ENCODE data around the gene FAM170B.

Gene FAM170B

DNA sequence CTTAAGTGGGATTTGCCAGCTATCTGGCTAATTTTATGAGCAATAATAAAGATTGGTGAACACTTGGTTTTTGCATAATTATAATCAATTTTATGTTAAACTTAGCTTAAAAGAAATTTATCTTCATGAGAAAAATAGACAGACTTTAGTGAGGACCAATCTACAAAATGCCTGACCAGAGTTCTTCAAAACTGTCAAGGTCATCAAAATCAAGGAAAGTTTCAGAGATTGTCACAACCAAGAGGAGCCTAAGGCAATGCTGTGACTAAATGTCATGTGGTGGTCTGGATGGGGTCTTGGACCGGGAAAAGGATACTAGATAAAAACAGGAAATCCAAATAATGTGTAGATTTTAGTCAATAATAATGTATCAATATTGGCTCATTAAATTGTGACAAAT lies 17.7 kb upstream of the FAM170B start:
- ATAC-seq, result no peak
- DNase-seq, result no peak

DNA sequence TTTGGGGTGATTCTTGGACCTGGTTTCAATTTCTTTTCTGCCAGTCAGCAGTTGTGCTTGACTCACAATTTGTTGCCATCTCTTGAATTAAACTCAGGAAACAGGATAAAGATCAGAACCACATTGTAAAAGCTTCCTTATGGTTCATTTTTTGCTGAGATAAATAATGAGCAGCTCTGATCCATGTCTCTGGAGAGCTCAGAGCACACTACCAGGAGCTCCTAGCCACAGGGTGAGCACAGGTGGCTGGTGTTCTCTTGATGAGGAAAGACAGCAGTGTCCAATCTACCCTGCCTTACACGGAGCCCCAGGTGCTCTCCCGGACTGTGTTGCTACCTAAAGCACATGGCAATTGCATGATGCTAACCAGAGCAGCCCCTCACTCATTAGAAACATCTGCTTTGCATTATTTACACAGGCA lies 17.2 kb upstream of the FAM170B start:
- no peak for DNase-seq
- ATAC-seq, result no peak

DNA sequence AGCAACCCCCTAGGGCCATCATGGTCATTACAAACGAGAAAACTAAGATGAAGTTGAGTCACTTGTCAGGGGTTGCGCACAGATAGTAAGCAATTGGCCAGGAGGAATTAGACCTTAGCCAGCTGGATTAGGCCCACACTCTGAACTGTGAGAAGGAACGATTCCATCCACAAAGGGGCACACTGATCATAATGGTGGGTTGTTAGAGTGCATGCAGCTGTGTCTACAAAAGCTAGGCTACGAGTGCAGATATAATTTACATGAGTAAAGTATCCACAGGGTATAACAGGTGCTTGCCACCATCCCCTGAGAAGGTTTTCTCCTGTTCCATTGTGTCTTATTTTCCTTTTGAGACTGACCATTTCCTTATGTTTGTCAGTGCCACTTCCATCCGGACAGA lies 16.6 kb upstream of the FAM170B start:
- no peak for DNase-seq

GRCh38 chr10:49149881-49150280 lies 16.1 kb upstream of the FAM170B start:
- DNase-seq (no peak), ATAC-seq (no peak)

More for the DNA sequence above, 16.6 kb upstream of the FAM170B start:
- ATAC-seq, result no peak

- ATAC-seq (no peak), DNase-seq (no peak)
Measured at GRCh38 chr10:49144058-49144720, 10.4 kb upstream of the FAM170B start.

DNA sequence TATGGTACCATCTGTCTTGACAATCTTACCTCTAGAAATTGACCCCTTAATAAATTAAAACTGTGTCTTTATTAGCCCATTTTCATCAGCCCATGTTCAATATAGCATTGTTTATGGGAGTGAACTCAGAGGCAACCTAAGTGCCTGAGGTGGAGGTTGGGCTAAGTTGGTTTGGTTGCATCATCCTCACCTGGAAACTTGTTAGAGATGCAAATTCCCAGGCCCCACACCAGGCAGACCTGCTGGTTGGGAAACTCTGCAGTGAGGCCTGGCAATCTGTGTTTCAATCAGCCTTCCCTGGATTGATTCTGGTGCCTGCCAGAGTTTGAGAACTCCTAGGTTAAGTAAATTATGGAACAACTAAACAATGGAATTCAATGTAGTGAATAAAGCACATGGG lies 9.4 kb upstream of the FAM170B start:
- DNase-seq (no peak), ATAC-seq (no peak)

GRCh38 chr10:49141541-49142332 lies 7.9 kb upstream of the FAM170B start:
- DNase-seq (no peak), ATAC-seq (no peak)

DNA sequence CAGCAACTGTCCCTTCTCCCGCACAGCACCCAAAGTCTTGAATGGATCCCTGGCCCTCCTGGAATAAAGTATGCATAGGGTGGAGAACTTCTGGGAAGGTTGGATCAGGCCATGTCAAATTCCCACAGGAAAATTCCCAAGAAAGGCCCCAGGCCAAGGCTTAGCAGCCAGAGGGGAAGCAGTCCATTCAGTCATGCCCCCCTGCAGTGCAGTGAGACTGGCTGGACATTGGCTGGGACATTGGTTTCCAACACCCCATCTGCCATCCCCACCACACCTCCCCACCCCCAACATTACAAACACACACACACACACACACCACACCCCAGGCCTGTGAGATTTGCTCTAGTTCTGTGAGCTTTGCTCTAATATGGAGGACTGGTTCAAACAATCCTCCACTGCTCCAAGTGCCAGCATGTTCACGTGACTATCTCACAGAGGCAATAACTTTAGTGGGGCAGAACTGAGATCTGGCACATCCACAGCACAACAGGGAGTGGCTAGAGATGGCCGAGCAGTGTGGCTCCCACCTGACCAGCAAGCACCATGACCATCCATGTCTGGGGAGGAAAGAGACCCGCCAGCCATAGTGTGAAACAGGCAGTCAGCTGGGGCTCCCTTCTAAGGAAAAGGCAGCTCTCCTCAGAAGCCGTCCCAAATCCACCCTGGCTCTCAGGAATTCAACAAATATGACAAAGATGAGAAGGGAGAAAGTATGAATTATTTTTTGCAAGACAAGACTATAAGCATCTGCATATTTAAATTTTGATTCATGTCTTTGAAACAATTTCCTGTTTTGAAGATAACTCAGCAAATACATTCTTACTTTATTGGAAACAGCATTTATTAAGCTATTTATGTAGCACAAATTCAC lies 6.7 kb upstream of the FAM170B start:
- ATAC-seq (no peak), DNase-seq (no peak)

DNA sequence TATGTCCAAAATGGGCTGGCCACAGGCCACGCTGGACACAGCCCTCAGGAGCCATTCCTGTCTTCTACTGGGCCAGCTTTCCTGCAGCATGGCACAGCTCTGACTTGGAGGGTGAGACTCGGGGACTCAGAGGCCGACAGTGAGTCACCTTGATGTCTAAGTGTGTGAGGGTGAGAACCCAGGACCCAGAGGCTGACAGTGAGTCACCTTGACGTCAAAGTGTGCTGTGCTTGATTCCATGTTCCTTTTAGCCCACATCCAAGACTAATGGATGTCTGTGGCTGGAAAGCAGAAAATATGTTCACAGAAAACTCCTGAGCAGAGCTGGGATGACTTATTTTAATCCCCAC lies 6.0 kb upstream of the FAM170B start:
- no peak for ATAC-seq
- DNase-seq, result no peak

DNA sequence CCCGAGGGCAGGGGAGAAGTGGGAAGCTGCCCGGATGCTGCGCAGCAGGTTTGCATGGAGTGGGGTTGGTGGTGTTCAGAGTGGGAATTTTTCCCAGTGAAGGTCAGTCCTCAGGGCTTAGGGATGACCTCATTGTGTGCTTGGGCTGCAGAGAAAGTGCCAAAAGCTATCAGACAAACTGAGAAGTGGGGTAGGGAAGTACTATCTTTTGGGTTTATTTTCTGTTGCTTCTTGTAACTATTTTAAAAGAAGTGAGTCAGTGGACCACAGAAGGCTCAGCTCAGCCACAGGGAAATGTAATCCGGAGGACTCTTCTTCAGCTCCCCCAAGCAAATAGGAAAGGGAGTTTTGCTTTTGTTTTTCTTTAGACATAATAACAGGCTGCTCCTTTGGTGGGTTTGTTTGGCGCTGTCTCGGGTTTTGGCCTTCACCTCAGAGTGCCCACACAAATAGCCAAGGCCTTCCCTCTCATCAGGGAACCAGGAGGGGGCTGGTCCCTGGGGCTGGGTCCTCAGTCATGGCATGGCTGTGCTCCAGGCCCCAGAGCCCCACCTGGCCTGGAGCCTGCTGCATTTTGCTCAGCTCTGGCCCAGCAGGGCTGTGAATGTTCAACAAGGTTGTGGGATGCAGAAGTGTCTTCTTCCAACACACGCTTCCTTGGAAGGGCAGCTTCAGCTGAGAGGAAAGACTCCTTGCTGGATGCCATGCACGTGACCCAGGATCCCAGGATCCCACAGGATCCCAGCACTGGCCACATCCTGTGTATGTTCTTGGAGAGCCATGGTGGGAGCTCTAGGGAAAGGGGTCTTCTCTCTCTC lies 5.4 kb upstream of the FAM170B start:
- ATAC-seq, result no peak

GRCh38 chr10:49138361-49138891 lies 4.6 kb upstream of the FAM170B start:
- DNase-seq (no peak), ATAC-seq (no peak)

More for the DNA sequence above, 5.4 kb upstream of the FAM170B start:
- DNase-seq, result no peak

DNA sequence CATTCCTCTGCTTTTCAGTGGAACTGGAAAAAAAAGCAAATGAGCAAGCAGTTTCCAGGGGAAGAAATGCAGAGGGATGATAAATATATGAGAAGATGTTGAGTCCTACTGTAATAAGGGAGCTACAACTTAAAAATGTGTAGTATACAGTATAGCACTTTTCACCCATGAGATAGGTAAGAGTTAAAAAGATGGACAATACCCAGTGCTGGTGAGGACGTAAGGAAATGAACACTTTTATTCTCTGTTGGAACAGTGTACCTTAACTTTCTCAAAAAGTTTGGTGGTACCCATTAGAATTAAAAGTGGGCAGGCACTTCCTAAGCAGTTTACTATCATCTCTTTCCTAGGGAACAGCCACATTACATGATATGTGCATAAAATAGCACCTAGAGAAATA lies 2.7 kb upstream of the FAM170B start:
- ATAC-seq, result no peak

GRCh38 chr10:49135575-49136313 lies 1.9 kb upstream of the FAM170B start:
- ATAC-seq (no peak), DNase-seq (no peak)

More for the DNA sequence above, 2.7 kb upstream of the FAM170B start:
- DNase-seq, result no peak

DNA sequence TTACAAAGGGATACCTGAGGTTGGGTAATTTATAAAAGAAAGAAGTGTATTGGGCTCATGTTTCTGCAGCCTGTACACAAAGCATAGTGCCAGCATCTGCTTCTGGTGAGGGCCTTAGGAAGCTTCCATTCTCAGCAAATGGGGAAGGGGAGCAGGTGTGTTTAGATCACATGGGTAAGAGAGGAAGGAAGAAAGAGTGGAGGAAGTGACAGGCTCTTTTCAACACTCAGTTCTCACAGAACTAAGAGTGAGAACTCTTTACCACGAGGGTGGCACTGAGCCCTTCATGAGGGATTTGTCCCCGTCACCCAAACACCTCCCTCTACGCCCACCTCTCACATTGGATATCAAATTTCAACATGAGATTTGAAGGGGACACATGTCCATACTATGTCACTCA lies 506 bp upstream of the FAM170B start:
- DNase-seq (no peak), ATAC-seq (no peak)

GRCh38 chr10:49132362-49132737 lies 1.5 kb downstream of the FAM170B start:
- no peak for ATAC-seq
- no peak for DNase-seq

DNA sequence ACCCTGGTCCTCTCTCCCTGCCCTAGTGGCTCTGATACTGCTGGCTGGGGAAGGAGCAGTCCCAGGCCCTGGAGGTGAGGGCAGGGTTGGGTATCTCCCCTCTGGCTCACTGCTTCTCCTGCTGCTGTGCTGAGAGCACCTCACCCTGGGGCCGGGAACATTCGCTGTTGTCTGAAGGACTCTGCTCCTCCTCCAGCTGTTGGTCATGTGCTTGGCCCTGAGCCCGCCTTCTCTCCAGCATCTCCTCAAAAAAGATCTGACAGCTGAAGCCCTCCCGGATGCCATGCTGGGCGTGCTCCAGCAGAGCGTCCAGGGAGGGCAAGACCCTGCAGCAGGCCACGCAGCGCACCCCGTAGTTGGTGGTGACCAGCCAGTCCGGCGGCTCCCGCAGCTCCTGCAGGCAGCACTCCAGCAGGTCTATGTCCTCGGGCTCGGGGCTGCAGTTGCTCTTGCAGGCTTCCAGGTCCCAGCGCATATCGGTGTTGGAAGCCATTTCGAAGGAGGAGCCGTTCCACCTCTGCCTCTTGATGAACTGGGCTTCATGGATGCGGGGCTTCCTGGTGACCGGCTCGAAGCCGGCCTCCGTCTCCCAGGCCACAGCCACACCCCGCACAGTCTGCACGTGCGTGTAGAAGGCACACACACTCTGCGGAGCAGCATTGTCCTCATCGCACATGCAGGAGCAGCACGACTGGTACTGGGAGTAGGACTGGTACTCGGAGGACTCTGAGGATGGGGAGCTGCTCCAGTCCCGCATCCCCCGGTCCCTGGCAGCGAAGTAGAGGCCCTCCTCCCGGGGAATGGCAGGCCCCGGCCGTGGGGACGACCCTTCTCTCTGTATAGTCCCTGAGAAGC lies 2.1 kb downstream of the FAM170B start:
- no peak for DNase-seq
- ATAC-seq, result no peak

DNA sequence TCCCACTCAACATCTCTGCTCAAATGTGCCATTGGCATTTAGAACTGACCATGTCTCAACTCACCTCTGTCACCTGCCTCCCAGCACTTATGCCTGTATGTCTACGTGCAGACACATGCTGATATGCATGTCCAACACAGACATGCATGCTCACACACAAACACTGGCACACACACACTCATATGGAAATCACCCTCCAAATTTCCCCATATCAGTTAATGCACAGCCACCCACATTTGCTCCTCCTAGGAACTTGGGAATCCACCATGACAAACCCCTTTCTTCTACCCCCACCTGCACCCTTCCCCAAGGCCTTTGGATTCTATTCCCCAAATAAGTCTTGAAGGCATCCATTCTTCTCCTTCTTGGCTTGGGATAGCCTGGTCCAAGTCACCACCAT lies 4.4 kb downstream of the FAM170B start:
- ATAC-seq (no peak), DNase-seq (no peak)

GRCh38 chr10:49128854-49129253 lies 5.0 kb downstream of the FAM170B start:
- ATAC-seq, result no peak

DNA sequence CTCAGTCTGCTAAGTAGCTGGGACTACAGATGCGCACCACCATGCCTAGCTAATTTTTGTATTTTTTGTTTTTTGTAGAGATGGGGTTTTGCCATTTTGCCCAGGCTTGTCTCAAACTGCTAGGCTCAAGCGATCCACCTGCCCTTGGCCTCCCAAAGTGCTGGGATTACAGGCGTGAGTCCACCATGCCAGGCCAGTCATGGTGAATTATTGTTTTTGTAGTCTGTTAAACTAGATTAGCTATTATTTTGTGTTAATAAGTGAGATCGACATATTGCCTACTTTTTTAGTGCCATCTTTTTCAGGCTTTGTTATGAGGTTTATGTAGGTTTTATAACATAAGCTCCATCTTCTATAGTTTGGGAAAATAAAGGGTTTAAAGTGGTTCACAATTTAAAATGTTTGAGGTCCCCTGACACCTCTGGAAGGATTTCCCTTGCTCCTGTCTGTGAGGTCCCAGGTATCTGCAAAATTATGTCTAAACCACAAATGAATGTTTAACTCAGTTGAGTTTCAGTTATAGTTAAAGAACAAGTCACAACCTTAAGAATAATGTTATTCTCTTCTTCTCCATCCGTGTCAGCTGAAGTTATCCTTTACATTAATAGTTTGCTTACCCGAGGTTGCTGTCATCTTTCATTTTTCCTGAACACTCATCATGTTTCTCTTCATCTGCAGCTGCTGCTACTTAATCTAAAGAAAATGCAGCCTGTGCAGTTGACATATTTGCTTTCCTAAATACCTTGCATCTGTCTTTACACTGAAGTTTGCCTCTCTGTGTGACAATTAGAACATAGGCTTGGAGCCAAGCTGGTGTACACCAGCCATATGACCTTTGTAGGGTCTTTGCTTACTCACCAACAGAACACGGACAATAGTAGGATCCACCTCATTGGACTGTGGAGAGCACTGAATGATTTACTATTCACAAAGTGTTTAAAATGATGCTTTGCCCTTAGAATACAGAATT lies 9.6 kb downstream of the FAM170B start:
- DNase-seq, result no peak
- no peak for ATAC-seq

More at GRCh38 chr10:49128854-49129253, 5.0 kb downstream of the FAM170B start:
- DNase-seq, result no peak
